ENCODE data around the gene PRKN. TPM values are rescaled to one million over a fixed set of nuclear protein-coding genes. Genes with fewer than 3 reads are reported as not detected.

PRKN gene
- total and polyA plus RNA-seq, 2 donors (not counting 1 experiment from before 2014, with no cell fraction given): 0.43 to 4.6 TPM

DNA sequence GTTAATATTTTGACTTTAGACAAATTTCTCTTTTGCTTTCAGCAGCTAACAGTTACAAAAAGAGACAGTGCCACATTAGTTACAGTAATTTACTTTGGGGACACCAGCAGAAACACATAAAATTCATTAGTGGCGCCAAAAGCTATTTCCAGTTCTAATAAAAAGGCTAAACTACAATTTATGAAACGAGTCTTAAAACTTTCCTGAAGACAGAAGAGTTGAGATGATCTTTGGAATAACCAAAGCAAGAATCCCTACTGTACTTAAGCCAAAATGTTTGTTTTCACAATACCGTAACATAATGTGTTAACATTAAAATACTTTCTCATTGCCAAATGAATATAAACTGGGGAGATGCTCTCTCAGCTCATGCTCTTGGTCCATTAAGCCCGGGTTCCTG lies 1103.5 kb downstream of the PRKN start:
- Histone ChIP-seq H3K27ac (ENCODE audit: insufficient read depth, low read length) (no peak overlapping the region), H3K9me3 (ENCODE audit: control insufficient read depth, insufficient read depth, low read depth, low read length) (no peaks in the 10 kb centered on the region), H3K9ac (ENCODE audit: insufficient read depth, low read length) (no peak overlapping the region), H4K20me1 (ENCODE audit: control insufficient read depth, extremely low read depth, insufficient read depth, low read length) (no peaks in the 10 kb centered on the region), H3K4me2 (ENCODE audit: extremely low read depth, insufficient read depth, low read length) (no peak overlapping the region), H3K4me1 (ENCODE audit: control insufficient read depth, extremely low read depth, insufficient read depth, low read length) (no peaks in the 10 kb centered on the region), H2AFZ (ENCODE audit: low read length) (no peak overlapping the region), H3K79me2 (ENCODE audit: control insufficient read depth, insufficient read depth, low read length) (no peaks in the 10 kb centered on the region), H3K36me3 (ENCODE audit: control insufficient read depth, insufficient read depth, low read length) (no peaks in the 10 kb centered on the region), H3K27me3 (ENCODE audit: control insufficient read depth, insufficient read depth, low read length) (no peaks in the 10 kb centered on the region), H3K4me3 (replicated peaks in 1 of 4; ENCODE audit: control extremely low read depth in 1 of 4, insufficient read depth in 1 of 4, low read depth in 3 of 4, low read length in 4 of 4) (no peak overlapping the region)
- no peak for DNase-seq (ENCODE audit: low read depth in 2 of 2)
- TF ChIP-seq, protein P1, sequence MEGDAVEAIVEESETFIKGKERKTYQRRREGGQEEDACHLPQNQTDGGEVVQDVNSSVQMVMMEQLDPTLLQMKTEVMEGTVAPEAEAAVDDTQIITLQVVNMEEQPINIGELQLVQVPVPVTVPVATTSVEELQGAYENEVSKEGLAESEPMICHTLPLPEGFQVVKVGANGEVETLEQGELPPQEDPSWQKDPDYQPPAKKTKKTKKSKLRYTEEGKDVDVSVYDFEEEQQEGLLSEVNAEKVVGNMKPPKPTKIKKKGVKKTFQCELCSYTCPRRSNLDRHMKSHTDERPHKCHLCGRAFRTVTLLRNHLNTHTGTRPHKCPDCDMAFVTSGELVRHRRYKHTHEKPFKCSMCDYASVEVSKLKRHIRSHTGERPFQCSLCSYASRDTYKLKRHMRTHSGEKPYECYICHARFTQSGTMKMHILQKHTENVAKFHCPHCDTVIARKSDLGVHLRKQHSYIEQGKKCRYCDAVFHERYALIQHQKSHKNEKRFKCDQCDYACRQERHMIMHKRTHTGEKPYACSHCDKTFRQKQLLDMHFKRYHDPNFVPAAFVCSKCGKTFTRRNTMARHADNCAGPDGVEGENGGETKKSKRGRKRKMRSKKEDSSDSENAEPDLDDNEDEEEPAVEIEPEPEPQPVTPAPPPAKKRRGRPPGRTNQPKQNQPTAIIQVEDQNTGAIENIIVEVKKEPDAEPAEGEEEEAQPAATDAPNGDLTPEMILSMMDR (conservative IDR thresholded peaks at IDR 0.05 in 1 of 2, IDR thresholded peaks at IDR 0.05 in 1 of 2; ENCODE audit: low read depth in 1 of 2, low read length in 2 of 2): no peak
- TF ChIP-seq EZH2 (IDR thresholded peaks at IDR 0.05; ENCODE audit: low read length, missing control alignments): no peak

DNA sequence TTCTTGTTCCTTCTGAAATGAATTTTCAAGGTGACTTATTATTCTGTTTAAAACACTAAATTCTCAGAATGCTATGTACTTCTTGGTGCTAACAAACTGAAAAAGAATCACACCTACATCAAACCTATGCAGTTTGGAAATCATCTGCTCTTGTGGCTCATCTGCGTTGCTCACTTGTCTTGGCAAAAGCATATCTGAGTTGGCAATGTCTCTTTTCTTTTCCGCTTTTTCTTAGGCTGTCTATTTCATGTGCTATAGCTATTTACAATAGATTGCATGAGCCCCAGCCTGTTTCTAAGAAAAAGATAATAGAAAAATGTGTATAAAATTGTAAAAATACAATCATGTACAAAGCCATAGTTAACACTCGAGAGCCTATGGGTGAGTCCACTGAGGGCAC lies 1104.8 kb downstream of the PRKN start:
- H3K36me3 ChIP-seq (ENCODE audit: control insufficient read depth, insufficient read depth, low read length): no peaks in the 10 kb centered on the region
- no peak overlapping the region for H3K9ac ChIP-seq (ENCODE audit: insufficient read depth, low read length)
- no peaks in the 10 kb centered on the region for H3K79me2 ChIP-seq (ENCODE audit: control insufficient read depth, insufficient read depth, low read length)
- H2AFZ ChIP-seq (ENCODE audit: low read length): no peak overlapping the region
- no peak overlapping the region for H3K4me2 ChIP-seq (ENCODE audit: extremely low read depth, insufficient read depth, low read length)
- TF ChIP-seq EZH2 (IDR thresholded peaks at IDR 0.05; ENCODE audit: low read length, missing control alignments): no peak
- TF ChIP-seq, protein P1 (conservative IDR thresholded peaks at IDR 0.05 in 1 of 2, IDR thresholded peaks at IDR 0.05 in 1 of 2; ENCODE audit: low read depth in 1 of 2, low read length in 2 of 2): no peak
- H3K27ac ChIP-seq (ENCODE audit: insufficient read depth, low read length): no peak overlapping the region
- DNase-seq (ENCODE audit: low read depth in 2 of 2): peak in 1 of 2 donors; percentile 29
- no peak overlapping the region for H3K4me3 ChIP-seq (replicated peaks in 1 of 4; ENCODE audit: control extremely low read depth in 1 of 4, insufficient read depth in 1 of 4, low read depth in 3 of 4, low read length in 4 of 4)
- H3K4me1 ChIP-seq (ENCODE audit: control insufficient read depth, extremely low read depth, insufficient read depth, low read length): no peaks in the 10 kb centered on the region
- no peaks in the 10 kb centered on the region for H4K20me1 ChIP-seq (ENCODE audit: control insufficient read depth, extremely low read depth, insufficient read depth, low read length)
- H3K9me3 ChIP-seq (ENCODE audit: control insufficient read depth, insufficient read depth, low read depth, low read length): no peaks in the 10 kb centered on the region
- H3K27me3 ChIP-seq (ENCODE audit: control insufficient read depth, insufficient read depth, low read length): no peaks in the 10 kb centered on the region

DNA sequence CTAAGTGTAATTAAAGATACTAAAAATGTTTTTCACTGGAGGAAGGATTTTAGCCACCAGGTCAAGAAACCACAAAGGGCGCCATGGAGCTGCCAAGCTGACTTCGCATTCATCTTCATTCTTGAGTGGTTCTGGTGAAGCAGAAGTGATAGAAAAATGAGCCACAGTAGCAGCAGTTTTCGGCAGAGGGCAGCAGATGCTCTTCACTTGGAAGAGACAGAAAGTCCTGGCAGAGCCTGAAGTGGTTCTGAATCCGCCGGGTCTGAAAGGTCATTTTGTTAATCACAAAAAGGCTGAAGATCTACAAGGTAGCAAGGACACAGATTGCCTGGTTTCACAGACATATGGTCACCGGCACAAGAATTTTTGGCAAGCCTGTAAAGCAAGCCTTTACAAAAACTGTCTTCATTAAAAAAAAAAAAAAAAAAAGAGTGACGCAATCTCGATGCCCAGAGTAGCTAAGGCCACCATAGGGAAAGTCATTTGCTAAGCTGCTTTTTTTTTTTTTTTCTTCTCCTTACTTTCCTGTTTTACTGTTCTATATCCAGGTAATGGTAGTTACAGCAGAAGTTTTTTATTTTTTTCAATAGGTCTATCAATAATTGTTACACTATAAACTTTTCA lies 1108.6 kb downstream of the PRKN start:
- no peaks in the 10 kb centered on the region for H4K20me1 ChIP-seq (ENCODE audit: control insufficient read depth, extremely low read depth, insufficient read depth, low read length)
- H3K9me3 ChIP-seq (ENCODE audit: control insufficient read depth, insufficient read depth, low read depth, low read length): no peaks in the 10 kb centered on the region
- H3K79me2 ChIP-seq (ENCODE audit: control insufficient read depth, insufficient read depth, low read length): no peaks in the 10 kb centered on the region
- no peaks in the 10 kb centered on the region for H3K4me1 ChIP-seq (ENCODE audit: control insufficient read depth, extremely low read depth, insufficient read depth, low read length)
- no peak overlapping the region for H2AFZ ChIP-seq (ENCODE audit: low read length)
- peak; percentile 75 to 78 for DNase-seq (ENCODE audit: low read depth in 2 of 2)
- H3K27me3 ChIP-seq (ENCODE audit: control insufficient read depth, insufficient read depth, low read length): no peaks in the 10 kb centered on the region
- H3K4me3 ChIP-seq (replicated peaks in 1 of 4; ENCODE audit: control extremely low read depth in 1 of 4, insufficient read depth in 1 of 4, low read depth in 3 of 4, low read length in 4 of 4): peak overlapping the region in 1 of 4 experiments; percentile 51
- H3K9ac ChIP-seq (ENCODE audit: insufficient read depth, low read length): no peak overlapping the region
- no peak overlapping the region for H3K4me2 ChIP-seq (ENCODE audit: extremely low read depth, insufficient read depth, low read length)
- TF ChIP-seq, protein P1 (conservative IDR thresholded peaks at IDR 0.05 in 1 of 2, IDR thresholded peaks at IDR 0.05 in 1 of 2; ENCODE audit: low read depth in 1 of 2, low read length in 2 of 2): peak; percentile 51 to 81
- TF ChIP-seq EZH2 (IDR thresholded peaks at IDR 0.05; ENCODE audit: low read length, missing control alignments): no peak
- H3K27ac ChIP-seq (ENCODE audit: insufficient read depth, low read length): no peak overlapping the region
- no peaks in the 10 kb centered on the region for H3K36me3 ChIP-seq (ENCODE audit: control insufficient read depth, insufficient read depth, low read length)

All from fibroblast of lung (primary cell).